HCT116 (cell line): ENCODE results near the gene NAB2.

Experiments
- ZFX ChIP-seq: fragments of 450-650 bp; IDR thresholded peaks from 2 replicates; pipeline ENCODE4 v1.6.1; 2017
- TF ChIP-seq, protein P1 (sequence below), 3 experiments: fragments of 200-600 bp in 1 of 3; sonication (generic) in 1 of 3; IDR thresholded peaks in 2 of 3; conservative IDR thresholded peaks in 1 of 3; 2 replicates each; pipeline ENCODE4 v1.5.1; 2012 to 2017; ENCODE audit warnings: low read depth in 2 of 3, low read length in 2 of 3, antibody characterized with exemption in 1 of 3, borderline replicate concordance in 1 of 3, control low read depth in 1 of 3, mild to moderate bottlenecking in 1 of 3, mixed read lengths in 1 of 3, mixed run types in 1 of 3, moderate library complexity in 1 of 3; ENCODE audit not compliant: insufficient read depth in 1 of 3

DNA sequence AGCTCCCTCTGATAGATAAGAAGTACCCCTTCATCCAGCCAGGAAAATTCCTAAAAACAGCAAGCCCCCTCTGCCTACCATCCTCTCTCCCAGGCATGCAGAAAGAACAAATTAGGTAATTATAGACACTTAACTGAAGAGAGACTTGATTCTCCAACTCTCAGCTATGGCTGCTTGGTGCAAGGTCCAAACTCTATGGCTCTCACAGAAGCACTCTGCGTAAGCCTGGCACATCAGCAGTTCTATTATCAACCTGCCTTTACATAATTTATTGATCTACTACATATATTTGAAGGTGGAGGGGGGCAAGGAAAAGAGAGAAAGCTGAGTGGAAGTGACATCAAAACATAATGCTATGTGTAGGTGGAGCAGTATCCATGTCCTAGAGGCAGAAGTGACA is 37.9 kb upstream of the NAB2 start:
- no peak for TF ChIP-seq ZFX
- TF ChIP-seq, protein P1, sequence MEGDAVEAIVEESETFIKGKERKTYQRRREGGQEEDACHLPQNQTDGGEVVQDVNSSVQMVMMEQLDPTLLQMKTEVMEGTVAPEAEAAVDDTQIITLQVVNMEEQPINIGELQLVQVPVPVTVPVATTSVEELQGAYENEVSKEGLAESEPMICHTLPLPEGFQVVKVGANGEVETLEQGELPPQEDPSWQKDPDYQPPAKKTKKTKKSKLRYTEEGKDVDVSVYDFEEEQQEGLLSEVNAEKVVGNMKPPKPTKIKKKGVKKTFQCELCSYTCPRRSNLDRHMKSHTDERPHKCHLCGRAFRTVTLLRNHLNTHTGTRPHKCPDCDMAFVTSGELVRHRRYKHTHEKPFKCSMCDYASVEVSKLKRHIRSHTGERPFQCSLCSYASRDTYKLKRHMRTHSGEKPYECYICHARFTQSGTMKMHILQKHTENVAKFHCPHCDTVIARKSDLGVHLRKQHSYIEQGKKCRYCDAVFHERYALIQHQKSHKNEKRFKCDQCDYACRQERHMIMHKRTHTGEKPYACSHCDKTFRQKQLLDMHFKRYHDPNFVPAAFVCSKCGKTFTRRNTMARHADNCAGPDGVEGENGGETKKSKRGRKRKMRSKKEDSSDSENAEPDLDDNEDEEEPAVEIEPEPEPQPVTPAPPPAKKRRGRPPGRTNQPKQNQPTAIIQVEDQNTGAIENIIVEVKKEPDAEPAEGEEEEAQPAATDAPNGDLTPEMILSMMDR (IDR thresholded peaks at IDR 0.05 in 2 of 3, conservative IDR thresholded peaks at IDR 0.05 in 1 of 3; ENCODE audit: borderline replicate concordance in 1 of 3, insufficient read depth in 1 of 3, low read depth in 2 of 3, low read length in 2 of 3), result no peak
